Thoracic aorta (tissue), 2 donors: ENCODE data around the gene ADAMTS17. TPM values are rescaled to one million over a fixed set of nuclear protein-coding genes. Genes with fewer than 3 reads are reported as not detected.

Source experiments
- ATAC-seq: fragments of 150-250 bp; one replicate; pipeline ENCODE4 v1.8.0; 2017; ENCODE audit warnings: low read depth; ENCODE audit not compliant: insufficient number of reproducible peaks, low FRiP score
- DNase-seq: peaks from one replicate; pipeline ENCODE4 v3.0.0-alpha.2; 2020; ENCODE audit warnings: low spot score
- H3K27ac ChIP-seq, 2 donors: fragments of 200-600 bp; sonication (generic); 1 replicate in 1 of 2; 2 replicates in 1 of 2; pipeline ENCODE4 v1.5.1; 2016; ENCODE audit warnings: mild to moderate bottlenecking in 2 of 2, moderate library complexity in 2 of 2
- H3K27me3 ChIP-seq: fragments of 200-600 bp; sonication (generic); replicated peaks from 2 replicates; pipeline ENCODE4 v1.6.0; 2016; ENCODE audit warnings: mild to moderate bottlenecking; ENCODE audit not compliant: insufficient read depth
- H3K36me3 ChIP-seq: fragments of 200-600 bp; sonication (generic); one replicate; pipeline ENCODE4 v1.5.1; 2016
- H3K4me1 ChIP-seq, 2 donors: fragments of 200-600 bp; sonication (generic); 1 replicate in 1 of 2; 2 replicates in 1 of 2; pipeline versions ENCODE4 v1.5.1 to v1.6.0; 2016; ENCODE audit warnings: low read depth in 2 of 2, mild to moderate bottlenecking in 1 of 2; ENCODE audit not compliant: control insufficient read depth in 1 of 2
- H3K4me3 ChIP-seq: fragments of 200-600 bp; sonication (generic); 2 replicates; pipeline ENCODE4 v1.5.1; 2016; ENCODE audit warnings: mild to moderate bottlenecking
- H3K9me3 ChIP-seq: fragments of 200-600 bp; sonication (generic); 2 replicates; pipeline ENCODE4 v1.5.1; 2016
- total RNA-seq, 2 donors: library from RNA; depleted of rRNA; stranded (reverse); fragments of >200 nt; gene quantifications; one replicate each; pipeline versions ENCODE4 v1.1.0 to v1.2.3, GENCODE V29; 2016
- TF ChIP-seq, protein P1 (sequence below): fragments of 200-600 bp; sonication (generic); IDR thresholded peaks from one replicate; pipeline ENCODE4 v1.5.1; 2019; ENCODE audit warnings: antibody characterized with exemption

Gene ADAMTS17
- total RNA-seq, 2 donors from 2014 or later = 2.8 to 8.1 TPM

DNA sequence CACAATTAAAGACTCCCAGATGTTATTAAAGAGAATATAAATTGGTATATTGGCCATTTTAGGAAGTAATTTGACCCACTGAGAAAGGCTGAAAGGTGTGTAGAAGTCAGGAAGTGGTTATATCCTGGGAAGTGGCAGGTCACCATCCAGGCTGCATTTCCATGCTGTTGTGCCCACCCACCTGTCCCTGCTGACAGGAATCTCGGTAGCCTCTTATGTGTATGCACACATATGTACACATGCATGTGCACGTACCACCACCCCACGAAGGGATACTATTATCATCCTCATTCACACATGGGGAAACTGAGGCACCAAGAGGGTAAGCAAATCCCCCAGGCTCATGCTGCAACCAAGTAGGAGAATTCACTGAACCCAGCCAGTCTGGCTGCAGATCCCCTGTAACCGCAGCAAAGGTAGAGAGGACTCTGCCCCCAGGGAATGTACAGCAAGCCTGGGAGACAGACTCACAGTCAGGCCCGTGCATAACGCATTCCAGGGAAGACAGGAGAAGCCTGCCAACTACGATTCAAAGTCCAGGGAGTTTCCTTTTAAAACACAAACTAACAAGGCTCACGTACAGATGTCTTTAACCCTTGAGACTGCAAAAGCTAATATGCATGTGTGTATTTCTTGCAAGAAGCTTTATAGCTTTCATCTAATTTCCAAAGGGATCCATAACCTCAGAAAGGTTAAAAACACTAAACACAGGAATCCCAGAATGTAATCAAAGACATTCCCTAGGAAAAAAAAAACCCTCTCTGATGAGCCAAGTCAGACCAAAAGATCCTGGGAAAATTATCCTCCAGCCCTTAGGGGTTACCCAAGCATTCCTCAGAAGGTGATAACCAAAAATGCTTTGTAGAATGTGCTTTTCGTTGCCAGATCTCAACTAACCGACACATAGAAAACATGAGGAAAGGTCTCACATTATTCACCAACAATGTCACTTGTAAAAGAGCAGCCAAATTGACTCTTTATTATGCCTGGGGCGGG lies 129.6 kb downstream of the ADAMTS17 start:
- H3K27me3 ChIP-seq = no peaks in the 10 kb centered on the region
- DNase-seq (no peak), ATAC-seq (no peak)
- TF ChIP-seq, protein P1, sequence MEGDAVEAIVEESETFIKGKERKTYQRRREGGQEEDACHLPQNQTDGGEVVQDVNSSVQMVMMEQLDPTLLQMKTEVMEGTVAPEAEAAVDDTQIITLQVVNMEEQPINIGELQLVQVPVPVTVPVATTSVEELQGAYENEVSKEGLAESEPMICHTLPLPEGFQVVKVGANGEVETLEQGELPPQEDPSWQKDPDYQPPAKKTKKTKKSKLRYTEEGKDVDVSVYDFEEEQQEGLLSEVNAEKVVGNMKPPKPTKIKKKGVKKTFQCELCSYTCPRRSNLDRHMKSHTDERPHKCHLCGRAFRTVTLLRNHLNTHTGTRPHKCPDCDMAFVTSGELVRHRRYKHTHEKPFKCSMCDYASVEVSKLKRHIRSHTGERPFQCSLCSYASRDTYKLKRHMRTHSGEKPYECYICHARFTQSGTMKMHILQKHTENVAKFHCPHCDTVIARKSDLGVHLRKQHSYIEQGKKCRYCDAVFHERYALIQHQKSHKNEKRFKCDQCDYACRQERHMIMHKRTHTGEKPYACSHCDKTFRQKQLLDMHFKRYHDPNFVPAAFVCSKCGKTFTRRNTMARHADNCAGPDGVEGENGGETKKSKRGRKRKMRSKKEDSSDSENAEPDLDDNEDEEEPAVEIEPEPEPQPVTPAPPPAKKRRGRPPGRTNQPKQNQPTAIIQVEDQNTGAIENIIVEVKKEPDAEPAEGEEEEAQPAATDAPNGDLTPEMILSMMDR = no peak
- H3K4me1 ChIP-seq = peaks cover 13 to 31% of the 10 kb centered on the region in 2 donors
- no peak overlapping the region for H3K4me3 ChIP-seq
- H3K27ac ChIP-seq = no peak overlapping the region
- H3K9me3 ChIP-seq = no peaks in the 10 kb centered on the region
- H3K36me3 ChIP-seq = no peaks in the 10 kb centered on the region

DNA sequence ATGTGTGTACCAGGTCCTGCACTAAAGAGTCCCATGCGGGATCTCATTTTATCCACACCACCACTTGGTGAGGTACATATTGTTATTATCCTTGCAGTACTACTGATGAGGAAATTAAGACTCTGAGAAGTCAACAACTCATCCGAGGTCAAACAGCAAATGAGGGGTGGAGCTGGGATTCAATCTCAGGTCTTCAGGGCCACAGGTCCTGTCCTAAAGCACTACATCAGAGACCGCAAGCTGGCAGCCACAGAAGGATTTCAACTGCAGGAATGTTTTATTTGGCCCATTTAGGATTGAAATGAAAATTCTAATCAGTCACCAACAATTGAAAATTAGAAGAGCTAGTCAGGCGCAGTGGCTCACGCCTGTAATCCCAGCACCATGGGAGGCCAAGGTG lies 131.4 kb downstream of the ADAMTS17 start:
- DNase-seq (no peak), ATAC-seq (no peak)
- Histone ChIP-seq H3K27ac (no peak overlapping the region), H3K4me3 (no peak overlapping the region), H3K36me3 (no peaks in the 10 kb centered on the region), H3K9me3 (no peaks in the 10 kb centered on the region), H3K4me1 (peaks cover 2 to 16% of the 10 kb centered on the region in 2 donors), H3K27me3 (no peaks in the 10 kb centered on the region)
- TF ChIP-seq, protein P1 = no peak

DNA sequence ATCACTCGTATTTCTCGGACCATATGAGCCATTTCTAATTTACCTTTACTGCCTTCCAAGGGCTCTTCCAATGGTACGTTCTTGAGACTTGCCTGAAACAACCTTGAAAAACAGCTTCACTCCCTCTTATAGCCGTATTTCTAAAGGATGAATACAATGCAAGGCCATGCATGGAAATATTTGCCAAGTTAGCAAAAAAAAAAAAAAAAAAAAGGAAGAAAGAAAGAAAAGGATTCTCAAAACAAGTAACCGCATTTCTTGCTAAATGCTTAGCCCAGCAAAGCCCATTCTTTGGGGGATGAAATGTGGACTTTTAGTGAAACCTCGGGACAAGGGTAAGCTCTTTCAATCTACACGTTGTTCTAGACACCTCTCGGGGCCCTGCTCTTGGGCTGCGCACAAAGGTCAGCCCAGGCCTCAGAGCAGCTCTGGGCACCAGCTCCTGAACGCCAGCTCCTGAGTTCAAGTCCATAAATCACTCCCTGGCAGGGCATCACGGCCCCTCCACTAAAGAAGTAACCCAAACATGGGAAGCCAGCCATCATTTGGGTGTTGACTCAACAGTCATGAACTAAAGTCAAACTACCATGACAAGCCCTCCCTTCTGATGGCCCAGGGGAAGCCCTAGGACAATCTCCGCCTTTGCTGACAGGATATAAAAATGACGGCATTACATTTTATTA lies 132.7 kb downstream of the ADAMTS17 start:
- ATAC-seq = no peak

DNA sequence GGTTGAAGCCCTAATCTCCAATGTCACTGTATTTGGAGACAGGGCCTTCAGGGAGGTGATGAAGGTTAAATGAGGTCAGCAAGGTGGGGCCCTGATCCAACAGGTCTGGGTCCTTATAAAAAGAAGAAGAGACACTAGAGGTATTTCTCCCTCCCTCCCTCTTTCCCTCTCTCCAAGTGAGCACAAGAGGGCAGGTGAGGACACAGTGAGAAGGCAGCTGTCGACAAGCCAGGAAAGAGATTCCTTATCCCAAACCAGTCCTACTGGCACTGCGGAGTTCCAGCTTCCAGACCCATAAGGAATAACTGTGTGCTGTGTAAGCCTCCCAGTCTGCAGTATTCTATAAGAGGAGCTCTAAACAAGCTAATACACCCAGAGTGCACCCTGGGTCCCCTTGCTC lies 134.7 kb downstream of the ADAMTS17 start:
- H3K36me3 ChIP-seq = no peaks in the 10 kb centered on the region
- H3K27me3 ChIP-seq = no peaks in the 10 kb centered on the region
- H3K27ac ChIP-seq = no peak overlapping the region
- no peak for ATAC-seq
- H3K9me3 ChIP-seq = no peaks in the 10 kb centered on the region
- H3K4me1 ChIP-seq = peaks cover 0 to 8% of the 10 kb centered on the region in 2 donors
- no peak overlapping the region for H3K4me3 ChIP-seq
- TF ChIP-seq, protein P1 = no peak
- DNase-seq = no peak

More for the DNA sequence above, 132.7 kb downstream of the ADAMTS17 start:
- no peak overlapping the region for H3K27ac ChIP-seq
- no peaks in the 10 kb centered on the region for H3K27me3 ChIP-seq
- no peak overlapping the region for H3K4me3 ChIP-seq
- no peaks in the 10 kb centered on the region for H3K36me3 ChIP-seq
- no peaks in the 10 kb centered on the region for H3K9me3 ChIP-seq
- TF ChIP-seq, protein P1 = no peak
- H3K4me1 ChIP-seq = peaks cover 0 to 8% of the 10 kb centered on the region in 2 donors
- DNase-seq = no peak

DNA sequence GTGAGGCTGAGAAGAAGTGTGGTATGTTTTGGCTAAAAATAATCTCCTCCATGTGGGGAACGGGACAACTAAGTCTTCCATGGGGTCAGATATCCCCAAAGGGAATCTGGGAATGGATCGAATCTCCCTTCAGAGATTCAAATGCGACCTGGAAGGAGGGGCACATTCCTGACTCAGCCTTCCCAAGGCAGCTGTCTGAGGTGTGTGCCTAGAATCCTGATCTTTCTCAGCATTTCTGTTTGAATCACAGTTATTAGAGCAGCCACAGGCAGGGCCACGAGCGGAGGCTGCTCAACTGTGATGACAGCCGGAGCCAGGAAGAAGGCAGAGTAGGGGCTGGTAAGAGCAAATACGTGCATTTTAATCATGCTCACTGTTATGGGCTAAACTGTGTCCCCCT lies 135.1 kb downstream of the ADAMTS17 start:
- Histone ChIP-seq H3K36me3 (no peaks in the 10 kb centered on the region), H3K27ac (no peak overlapping the region), H3K4me3 (no peak overlapping the region), H3K4me1 (peaks cover 0 to 8% of the 10 kb centered on the region in 2 donors), H3K27me3 (no peaks in the 10 kb centered on the region), H3K9me3 (no peaks in the 10 kb centered on the region)
- TF ChIP-seq, protein P1 = no peak
- DNase-seq = no peak
- ATAC-seq = no peak
